GM12801 (cell line): ENCODE data around the gene CPA3.

Source experiments
- CTCF ChIP-seq: IDR thresholded peaks from one replicate; pipeline ENCODE4 v1.5.1; 2011; ENCODE audit warnings: control low read depth; ENCODE audit not compliant: insufficient read length; ENCODE audit errors: extremely low read depth

The CPA3 gene

GRCh38 chr3:148857316-148857715 is 7.8 kb upstream of the CPA3 start:
- TF ChIP-seq CTCF, result no peak

- no peak for TF ChIP-seq CTCF
These were observed 3.7 kb upstream of the CPA3 start for GRCh38 chr3:148861277-148861869.

- no peak for TF ChIP-seq CTCF
These were observed 1.8 kb upstream of the CPA3 start for GRCh38 chr3:148863297-148863696.

GRCh38 chr3:148863814-148864213 is 1.3 kb upstream of the CPA3 start:
- no peak for TF ChIP-seq CTCF

- TF ChIP-seq CTCF, result no peak
These were observed 1.2 kb downstream of the CPA3 start for GRCh38 chr3:148866261-148866660.

- TF ChIP-seq CTCF, result no peak
These were observed 8.3 kb downstream of the CPA3 start for GRCh38 chr3:148873270-148873927.

- no peak for TF ChIP-seq CTCF
These were observed 8.9 kb downstream of the CPA3 start for GRCh38 chr3:148873977-148874376.

GRCh38 chr3:148878095-148878494 is 13.0 kb downstream of the CPA3 start:
- no peak for TF ChIP-seq CTCF
